ENCODE data around the gene IARS1.

Gene IARS1

GRCh38 chr9:92293452-92294296 lies at the start of gene IARS1:
Gene IARS1, minus strand, starts transcription at chr9:92293697. Its CDS starts 4,278 bp downstream, at chr9:92289419.
- DNase-seq = peak; percentile 98

DNA sequence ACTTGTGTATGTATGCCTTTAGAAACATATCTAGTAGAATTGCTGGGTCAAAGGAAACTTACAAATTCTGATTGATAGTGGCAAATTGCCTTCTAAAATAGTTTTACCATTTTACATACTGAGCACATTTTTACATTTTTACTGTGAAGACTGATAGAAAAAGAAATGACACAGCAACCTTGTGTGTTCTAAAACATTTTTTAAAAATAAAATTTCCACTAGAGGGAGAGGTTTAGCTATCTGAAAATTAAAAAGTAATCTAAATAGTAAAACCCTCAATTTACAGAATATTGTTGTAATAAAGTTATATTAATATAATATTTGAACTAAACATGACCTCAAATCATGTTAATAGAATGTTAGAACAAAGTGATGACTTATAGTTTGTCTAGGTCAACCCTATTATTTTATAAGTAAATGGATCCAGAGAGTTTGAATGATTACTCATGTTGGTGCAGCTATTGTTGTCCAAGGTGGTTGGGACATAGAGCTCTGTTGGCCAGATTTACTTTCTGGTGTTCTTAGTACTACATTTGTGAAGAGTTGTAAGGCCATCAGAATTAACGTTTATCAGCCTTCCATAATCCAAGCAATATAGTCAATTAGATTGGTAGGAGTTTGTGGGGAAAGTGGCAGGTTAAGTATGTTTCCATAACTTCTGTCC lies 49.5 kb upstream of the IARS1 start:
- DNase-seq = peak; percentile 2

DNA sequence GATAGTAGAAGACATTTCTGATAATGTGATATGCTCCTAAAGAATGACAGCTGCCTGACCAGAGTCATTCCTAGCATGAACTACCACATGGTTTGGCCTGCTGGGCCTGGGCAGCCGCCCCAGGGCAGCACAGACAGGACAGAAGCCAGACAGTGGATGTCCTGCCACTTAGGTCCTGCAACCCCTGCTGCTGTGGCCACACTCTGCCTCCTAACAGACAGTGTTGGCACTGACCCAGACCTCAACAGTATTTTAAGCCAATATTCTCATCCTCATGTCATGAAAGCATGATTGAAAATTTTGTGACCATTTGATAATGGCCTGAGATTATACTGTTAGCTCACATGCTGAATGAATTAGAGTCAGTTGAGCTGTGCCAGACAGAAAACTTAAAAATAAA lies 48.1 kb upstream of the IARS1 start:
- no peak for DNase-seq

DNA sequence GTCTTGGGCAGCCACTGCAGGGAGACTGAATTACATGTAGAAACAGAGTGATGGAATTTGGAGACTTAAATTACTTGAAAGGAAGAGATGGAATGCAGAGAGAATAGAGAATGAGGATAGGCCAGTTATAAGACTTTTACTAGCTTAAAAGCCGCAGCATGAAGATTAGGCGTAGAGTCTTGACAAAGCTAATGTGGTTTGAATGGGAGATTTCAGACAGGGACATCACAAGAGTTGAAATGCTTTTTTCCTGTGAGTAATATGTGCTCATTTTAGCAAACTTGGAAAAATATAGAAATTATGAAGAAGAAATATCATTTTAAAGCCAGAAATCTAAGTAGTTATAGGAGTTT lies 39.8 kb upstream of the IARS1 start:
- no peak for DNase-seq

DNA sequence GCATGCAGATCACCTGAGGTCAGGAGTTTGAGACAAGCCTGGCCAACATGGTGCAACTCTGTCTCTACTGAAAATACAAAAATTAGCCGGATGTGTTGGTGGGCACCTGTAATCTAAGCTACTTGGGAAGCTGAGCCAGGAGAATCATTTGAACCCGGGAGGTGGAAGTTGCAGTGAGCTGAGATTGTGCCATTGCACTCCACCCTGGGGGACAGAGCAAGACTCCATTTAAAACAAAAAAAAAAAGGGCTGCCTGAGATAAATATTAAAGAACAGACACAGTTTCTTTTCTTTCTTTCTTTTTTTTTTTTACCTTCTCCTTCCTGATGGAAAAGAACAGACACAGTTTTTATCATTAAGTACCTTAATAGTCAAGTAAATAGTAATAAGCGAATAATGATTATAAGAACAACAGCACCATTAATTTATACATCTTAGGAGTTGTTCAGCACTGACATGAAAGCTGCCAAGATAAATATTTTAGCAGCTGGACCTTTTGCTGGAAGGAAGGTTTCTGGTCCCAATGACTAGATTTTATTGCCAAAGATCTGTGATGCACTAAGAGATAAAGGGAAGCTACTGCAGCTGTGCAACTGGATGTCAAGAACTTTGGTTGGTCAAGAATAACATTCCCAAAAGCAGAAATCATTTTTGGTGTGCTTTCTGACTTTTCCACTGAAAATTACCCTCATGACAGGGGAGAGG lies 39.2 kb upstream of the IARS1 start:
- no peak for DNase-seq

- DNase-seq = peak; percentile 33
These were observed 34.7 kb upstream of the IARS1 start for GRCh38 chr9:92328225-92328624.

DNA sequence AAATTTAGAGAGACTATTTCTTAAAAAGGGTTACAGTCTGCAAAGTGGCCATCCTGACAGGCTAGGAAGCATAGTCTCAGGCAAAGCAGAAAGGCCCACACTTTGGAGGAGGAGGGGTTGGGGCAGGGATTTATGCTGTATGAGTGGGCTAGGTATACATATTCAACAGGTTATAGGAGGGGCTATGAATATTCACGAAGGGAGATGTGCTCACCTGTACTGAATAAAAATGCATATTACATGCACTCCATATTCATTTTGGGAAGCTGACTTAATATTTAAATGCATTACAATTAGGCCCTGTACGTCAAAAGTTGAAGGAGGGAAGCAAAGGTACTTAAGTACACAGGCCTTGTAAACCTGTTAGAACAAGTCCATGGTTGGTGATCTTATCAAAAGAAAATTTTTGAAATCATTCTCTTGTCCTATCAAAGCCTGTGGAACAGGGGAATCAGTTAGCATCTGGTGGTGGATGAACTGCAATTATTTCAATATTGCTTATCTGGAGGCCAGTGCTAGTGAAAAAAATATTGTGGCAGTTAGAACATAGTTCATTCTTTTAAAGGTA lies 33.9 kb upstream of the IARS1 start:
- no peak for DNase-seq

DNA sequence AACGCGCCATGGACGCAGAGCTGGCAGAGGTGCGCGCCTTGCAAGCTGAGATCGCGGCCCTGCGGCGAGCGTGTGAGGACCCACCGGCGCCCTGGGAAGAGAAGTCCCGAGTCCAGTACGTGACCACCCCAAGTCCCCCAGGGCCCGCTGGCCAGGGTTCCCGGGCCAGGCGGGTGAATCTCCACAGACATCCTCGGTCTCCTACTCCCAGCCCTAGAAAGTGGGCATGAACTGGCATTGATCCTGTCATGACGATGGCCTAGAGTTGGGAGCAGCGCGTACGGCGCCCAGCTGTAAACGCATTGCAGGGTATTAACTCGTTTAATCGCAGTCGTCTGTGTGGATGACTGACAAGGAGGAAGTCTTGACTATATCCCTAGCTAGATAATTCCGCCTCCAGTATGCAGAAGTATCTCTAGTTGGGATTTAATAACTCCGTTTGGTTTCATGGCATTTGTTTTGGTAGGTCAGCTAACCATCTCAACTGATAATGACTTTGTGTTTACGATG lies 32.5 kb upstream of the IARS1 start:
- DNase-seq = peak; percentile 57

DNA sequence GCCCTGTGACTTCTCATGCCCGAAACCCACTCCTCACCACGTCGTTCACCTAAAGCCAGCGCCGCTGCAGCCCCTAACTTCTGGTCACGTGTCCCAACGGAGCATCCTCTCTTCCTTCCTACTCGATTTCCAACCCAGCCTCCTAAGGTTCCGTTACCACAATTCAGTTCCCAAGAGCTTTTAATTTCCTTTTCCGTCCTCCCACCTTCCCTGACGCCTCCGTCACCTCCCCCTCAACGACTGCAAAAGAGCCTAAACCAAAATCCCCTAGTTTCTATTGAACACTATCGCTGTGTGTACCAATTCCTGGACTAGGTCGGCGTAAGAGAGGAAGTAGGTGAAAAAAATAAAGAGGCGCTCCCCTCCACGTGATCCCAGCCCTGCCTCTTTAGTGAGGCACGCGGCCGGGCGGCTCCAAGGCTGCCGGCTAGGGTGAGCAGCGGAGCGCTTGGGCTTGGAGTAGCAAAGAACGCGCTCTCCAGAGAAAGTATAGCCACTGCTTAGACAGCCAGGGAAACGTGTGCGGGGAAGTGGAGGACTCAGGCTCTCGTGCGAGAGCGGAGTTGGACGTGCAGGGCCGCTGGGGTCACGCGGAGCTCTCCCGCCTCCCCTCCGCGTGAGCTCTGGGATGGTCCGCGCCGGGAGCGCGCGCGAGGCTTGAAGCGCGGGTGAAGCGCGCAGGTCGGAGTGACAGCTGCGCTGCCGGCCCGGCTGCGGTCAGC lies 31.9 kb upstream of the IARS1 start, which contains the start of the genes CENPP and NOL8:
CENPP (plus strand) TSS at position 685 of the 722 bp plus-strand sequence.
NOL8 (minus strand) TSS at position 82 of the 722 bp plus-strand sequence. CDS start 1,189 bp downstream, outside the sequence.
- peak; percentile 83 for DNase-seq

- DNase-seq = no peak
These were observed 31.4 kb upstream of the IARS1 start for GRCh38 chr9:92324889-92325268.

GRCh38 chr9:92324431-92324830 lies 30.9 kb upstream of the IARS1 start:
- DNase-seq = no peak

DNA sequence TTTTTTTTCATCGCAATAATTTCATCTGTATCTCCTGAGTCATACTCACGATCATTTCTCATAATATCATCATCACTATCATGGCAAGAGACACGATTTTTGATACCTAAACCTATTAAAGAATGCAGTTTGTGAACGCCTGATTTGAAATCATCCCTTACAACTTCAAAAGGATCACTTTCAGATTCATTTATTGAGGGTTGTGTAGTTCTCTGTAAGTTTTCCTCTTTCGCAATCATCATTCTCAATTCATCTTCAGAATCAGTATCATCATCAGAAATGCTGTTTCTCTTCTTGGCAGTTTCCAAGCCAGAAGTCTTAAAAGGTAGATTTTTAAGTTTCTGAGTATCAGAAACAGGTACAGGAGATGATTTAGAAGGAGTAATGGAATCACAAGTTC lies 22.0 kb upstream of the IARS1 start:
- peak; percentile 25 for DNase-seq

DNA sequence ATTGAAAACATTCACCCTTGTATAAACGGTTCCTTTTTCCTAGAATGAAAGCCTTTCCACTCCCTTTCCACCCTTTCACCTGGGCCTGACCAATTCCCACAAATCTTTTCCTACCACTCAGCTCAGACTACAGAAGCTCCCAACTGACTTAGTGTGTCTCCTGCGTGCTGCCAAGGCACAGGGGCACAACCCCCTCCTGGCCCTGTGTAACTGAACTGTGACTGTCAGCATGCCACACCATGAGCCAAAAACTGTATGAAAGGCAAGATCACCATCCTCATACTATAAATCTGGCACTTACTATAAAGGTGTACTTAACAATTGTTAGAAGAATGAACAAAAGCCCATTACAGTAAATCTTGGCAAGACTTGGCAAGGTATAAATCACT lies 20.1 kb upstream of the IARS1 start:
- DNase-seq = no peak

GRCh38 chr9:92312887-92313623 lies 19.6 kb upstream of the IARS1 start:
- DNase-seq = no peak

DNA sequence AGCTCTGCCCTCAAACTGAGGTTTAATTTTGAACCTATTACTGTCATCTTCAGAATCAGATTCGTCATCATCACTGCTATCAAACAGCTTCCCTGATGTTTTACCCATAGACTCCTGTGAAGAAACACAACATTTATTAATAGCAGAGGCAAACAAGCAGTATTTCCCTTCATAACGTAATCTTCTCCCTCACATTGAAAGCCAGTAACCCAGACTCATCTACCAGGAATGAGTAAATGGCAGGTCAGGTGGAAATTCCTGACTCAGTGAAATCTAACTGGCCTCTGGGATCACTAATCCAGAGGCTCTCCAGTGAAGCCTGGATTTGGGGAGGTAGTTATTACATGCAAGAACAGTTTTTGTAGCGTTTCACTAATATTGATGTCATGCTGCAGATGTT lies 17.1 kb upstream of the IARS1 start:
- DNase-seq = no peak

- no peak for DNase-seq
These were observed 15.4 kb upstream of the IARS1 start for GRCh38 chr9:92308893-92309292.

DNA sequence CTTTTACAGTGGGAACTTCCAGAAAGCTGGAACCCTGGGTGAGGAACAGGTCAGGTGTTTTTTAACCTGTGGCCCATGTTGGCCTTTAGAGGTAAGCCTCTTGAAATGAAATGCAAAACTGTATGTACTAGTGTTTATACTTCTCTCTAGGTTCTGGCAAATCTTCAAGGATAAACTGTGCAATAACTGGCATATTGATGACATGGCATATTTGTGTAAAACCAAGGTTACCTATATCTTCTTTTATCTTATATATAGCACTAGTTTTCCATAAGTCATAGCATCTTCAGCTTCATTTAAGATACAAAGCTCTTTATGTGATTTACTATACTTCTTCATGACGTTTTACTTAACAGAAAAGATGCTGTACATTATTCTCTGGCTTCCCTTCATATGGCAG lies 7.4 kb upstream of the IARS1 start:
- no peak for DNase-seq

GRCh38 chr9:92299116-92299515 lies 5.6 kb upstream of the IARS1 start:
- peak; percentile 9 for DNase-seq

- DNase-seq = no peak
These were observed 4.5 kb upstream of the IARS1 start for GRCh38 chr9:92298036-92298435.

DNA sequence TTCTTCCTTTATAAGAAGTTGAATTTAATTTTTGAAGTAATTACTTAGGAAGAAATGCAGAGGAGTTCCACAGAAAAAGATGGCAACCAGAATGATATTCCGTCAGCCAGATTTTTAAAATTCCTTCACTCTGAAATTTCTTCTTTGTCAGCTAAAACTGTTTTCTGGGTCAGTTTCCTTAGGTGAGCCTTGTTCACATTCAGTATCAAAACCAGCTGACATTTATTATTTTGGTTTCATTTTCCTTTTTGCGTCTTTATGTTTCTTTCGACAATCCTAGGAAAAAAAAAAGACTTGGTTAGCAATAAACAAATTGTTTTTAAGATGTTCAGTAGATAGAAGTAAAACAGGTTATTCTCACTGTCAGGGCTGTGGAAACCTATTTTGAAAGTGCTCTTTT lies 4.1 kb upstream of the IARS1 start:
- no peak for DNase-seq

DNA sequence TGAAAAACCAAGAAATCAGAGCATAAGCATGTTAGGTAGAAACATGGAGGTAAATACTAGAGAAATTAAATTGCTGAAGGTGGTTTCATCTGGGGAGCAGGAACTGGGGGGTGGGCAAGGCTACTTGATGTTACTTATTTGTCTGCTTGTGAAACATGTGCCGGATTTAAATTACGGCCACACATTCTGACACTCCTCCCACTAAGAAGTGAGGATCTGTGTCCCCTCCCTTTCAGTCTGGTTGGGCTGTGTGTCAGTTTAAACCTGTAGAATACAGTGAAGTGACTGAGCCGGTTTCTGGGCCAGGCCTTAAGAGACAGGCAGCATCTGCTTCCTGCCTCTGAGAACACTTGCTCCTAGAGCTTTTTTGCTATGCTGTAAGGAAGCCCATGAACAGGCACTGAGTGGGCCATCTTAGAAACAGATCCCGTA lies 2.3 kb upstream of the IARS1 start:
- peak; percentile 49 for DNase-seq

Data from MV-4-11 (cell line).